Activated naive CD8-positive, alpha-beta T cell treated with anti-CD3 and anti-CD28 coated beads for 36 hours (primary cell): ENCODE results near the gene NDC1. TPM values are rescaled to one million over a fixed set of nuclear protein-coding genes. Genes with fewer than 3 reads are reported as not detected.

Experiments
- DNase-seq: peaks from one replicate; pipeline ENCODE4 v3.0.0; 2021
- H3K27ac Mint-ChIP-seq: one replicate; pipeline ENCODE4 v1.8.0; 2022; ENCODE audit warnings: mild to moderate bottlenecking, moderate library complexity, mixed read lengths
- H3K27me3 Mint-ChIP-seq: one replicate; pipeline ENCODE4 v1.8.0; 2022; ENCODE audit warnings: mild to moderate bottlenecking, mixed read lengths
- H3K36me3 Mint-ChIP-seq: one replicate; pipeline ENCODE4 v1.8.0; 2021; ENCODE audit warnings: mild to moderate bottlenecking, mixed read lengths
- H3K4me1 Mint-ChIP-seq: one replicate; pipeline ENCODE4 v1.8.0; 2021; ENCODE audit warnings: mixed read lengths
- H3K4me3 Mint-ChIP-seq: one replicate; pipeline ENCODE4 v1.8.0; 2022; ENCODE audit warnings: mild to moderate bottlenecking, moderate library complexity, mixed read lengths
- H3K9me3 Mint-ChIP-seq: one replicate; pipeline ENCODE4 v1.8.0; 2022; ENCODE audit warnings: mixed read lengths
- total RNA-seq, 2 experiments: library from RNA; stranded (reverse); gene quantifications; one replicate each; pipeline ENCODE4 v1.2.3, GENCODE V29; 2021

NDC1 gene
- total RNA-seq, 2 experiments from 2014 or later: 44.2 to 50.4 TPM

- Mint-ChIP-seq H3K9me3 (no peaks in the 10 kb centered on the region), H3K36me3 (no peaks in the 10 kb centered on the region), H3K27me3 (peaks cover 39% of the 10 kb centered on the region), H3K27ac (no peak overlapping the region), H3K4me1 (no peaks in the 10 kb centered on the region), H3K4me3 (no peak overlapping the region)
- no peak for DNase-seq
Measured at GRCh38 chr1:53733975-53734649, 104.0 kb downstream of the NDC1 start.

GRCh38 chr1:53733447-53733931 lies 104.6 kb downstream of the NDC1 start:
- Mint-ChIP-seq H3K9me3 (no peaks in the 10 kb centered on the region), H3K27ac (no peak overlapping the region), H3K27me3 (peaks cover 35% of the 10 kb centered on the region), H3K4me3 (no peak overlapping the region), H3K4me1 (no peaks in the 10 kb centered on the region), H3K36me3 (no peaks in the 10 kb centered on the region)
- no peak for DNase-seq

GRCh38 chr1:53732912-53733317 lies 105.2 kb downstream of the NDC1 start:
- no peak overlapping the region for H3K4me3 Mint-ChIP-seq
- H3K36me3 Mint-ChIP-seq: no peaks in the 10 kb centered on the region
- no peak for DNase-seq
- no peaks in the 10 kb centered on the region for H3K4me1 Mint-ChIP-seq
- H3K27ac Mint-ChIP-seq: no peak overlapping the region
- peaks cover 34% of the 10 kb centered on the region for H3K27me3 Mint-ChIP-seq
- no peaks in the 10 kb centered on the region for H3K9me3 Mint-ChIP-seq

GRCh38 chr1:53732409-53732808 lies 105.7 kb downstream of the NDC1 start:
- H3K4me1 Mint-ChIP-seq: no peaks in the 10 kb centered on the region
- DNase-seq: no peak
- no peak overlapping the region for H3K4me3 Mint-ChIP-seq
- no peaks in the 10 kb centered on the region for H3K36me3 Mint-ChIP-seq
- no peaks in the 10 kb centered on the region for H3K9me3 Mint-ChIP-seq
- no peak overlapping the region for H3K27ac Mint-ChIP-seq
- H3K27me3 Mint-ChIP-seq: peaks cover 31% of the 10 kb centered on the region

GRCh38 chr1:53731779-53732305 lies 106.3 kb downstream of the NDC1 start:
- H3K36me3 Mint-ChIP-seq: no peaks in the 10 kb centered on the region
- no peaks in the 10 kb centered on the region for H3K4me1 Mint-ChIP-seq
- H3K9me3 Mint-ChIP-seq: no peaks in the 10 kb centered on the region
- H3K27me3 Mint-ChIP-seq: peaks cover 25% of the 10 kb centered on the region
- no peak for DNase-seq
- no peak overlapping the region for H3K4me3 Mint-ChIP-seq
- no peak overlapping the region for H3K27ac Mint-ChIP-seq

DNA sequence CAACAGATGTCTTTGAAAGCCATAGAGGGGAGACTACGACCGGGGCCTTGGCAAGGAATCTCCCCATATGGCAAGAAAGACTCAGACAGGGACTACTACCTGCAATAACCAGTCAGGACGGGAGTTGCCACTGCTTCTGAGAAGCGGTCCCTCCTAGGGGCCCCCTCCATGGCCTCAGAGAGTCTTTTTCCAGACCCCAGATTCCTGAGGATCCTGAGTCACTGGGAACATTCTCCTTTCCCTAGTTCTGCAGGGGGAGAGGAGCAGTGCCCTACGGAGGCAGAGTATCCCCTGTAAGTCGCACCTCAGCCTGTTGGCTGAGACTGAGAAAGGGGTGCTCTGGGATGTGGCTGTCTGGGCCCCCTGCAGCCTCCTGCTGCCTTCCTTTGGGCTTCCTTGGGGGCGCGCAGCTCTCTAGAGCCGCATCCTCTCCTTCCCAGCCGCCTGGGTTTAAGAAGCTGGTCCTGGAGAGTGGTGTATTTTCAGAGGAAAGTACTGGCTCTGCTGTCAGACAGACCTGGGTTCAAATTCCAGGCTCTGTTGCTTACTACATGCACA lies 107.0 kb downstream of the NDC1 start:
- Mint-ChIP-seq H3K4me3 (no peak overlapping the region), H3K27ac (no peak overlapping the region), H3K9me3 (no peaks in the 10 kb centered on the region), H3K4me1 (no peaks in the 10 kb centered on the region), H3K36me3 (no peaks in the 10 kb centered on the region), H3K27me3 (peaks cover 18% of the 10 kb centered on the region)
- DNase-seq: no peak

GRCh38 chr1:53730224-53730865 lies 107.8 kb downstream of the NDC1 start:
- no peaks in the 10 kb centered on the region for H3K9me3 Mint-ChIP-seq
- H3K4me1 Mint-ChIP-seq: no peaks in the 10 kb centered on the region
- DNase-seq: no peak
- H3K27me3 Mint-ChIP-seq: peaks cover 10% of the 10 kb centered on the region
- H3K27ac Mint-ChIP-seq: no peak overlapping the region
- H3K4me3 Mint-ChIP-seq: no peak overlapping the region
- H3K36me3 Mint-ChIP-seq: no peaks in the 10 kb centered on the region

DNA sequence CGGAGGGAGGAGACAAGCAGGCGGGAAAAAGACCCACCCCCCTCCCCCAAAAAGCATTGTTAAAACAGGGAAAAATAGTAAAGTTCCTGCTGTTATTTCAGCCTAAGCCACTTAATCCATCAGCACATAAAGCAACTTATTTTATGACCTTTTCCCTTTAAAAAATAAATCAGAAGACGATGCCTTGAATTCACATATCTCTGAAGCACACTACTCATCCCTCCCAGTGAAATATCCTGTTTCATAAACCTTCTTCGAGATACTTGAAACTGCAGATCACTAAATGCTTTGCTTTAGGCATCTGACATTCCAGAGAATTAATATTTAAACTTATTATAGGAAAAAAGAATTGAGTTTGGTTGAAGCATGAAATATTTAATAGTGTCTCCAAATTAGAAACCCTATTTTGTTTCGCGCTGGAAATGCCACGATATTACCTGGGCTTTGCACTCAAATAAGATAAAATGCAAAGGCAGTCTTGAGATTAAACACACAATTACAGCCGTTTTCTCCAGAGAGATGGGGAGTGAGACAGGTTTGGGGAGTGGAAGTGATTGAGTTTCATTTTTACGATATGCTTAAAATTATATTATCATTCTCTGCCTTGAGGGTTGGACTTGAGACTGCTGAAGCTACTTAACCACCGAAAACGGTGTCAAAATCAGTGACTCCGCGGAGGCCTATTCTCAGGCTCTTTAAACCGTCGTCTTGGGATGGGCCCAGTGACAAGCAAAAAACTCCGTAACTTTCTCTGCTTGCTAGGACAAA lies 108.5 kb downstream of the NDC1 start:
- Mint-ChIP-seq H3K36me3 (no peaks in the 10 kb centered on the region), H3K4me3 (no peak overlapping the region), H3K27ac (no peak overlapping the region), H3K27me3 (peaks cover 3% of the 10 kb centered on the region), H3K4me1 (no peaks in the 10 kb centered on the region), H3K9me3 (no peaks in the 10 kb centered on the region)
- DNase-seq: no peak

- Mint-ChIP-seq H3K27me3 (no peaks in the 10 kb centered on the region), H3K4me1 (no peaks in the 10 kb centered on the region), H3K36me3 (no peaks in the 10 kb centered on the region), H3K27ac (no peak overlapping the region), H3K4me3 (no peak overlapping the region), H3K9me3 (no peaks in the 10 kb centered on the region)
- no peak for DNase-seq
Measured at GRCh38 chr1:53728702-53729455, 109.2 kb downstream of the NDC1 start.

GRCh38 chr1:53728196-53728595 lies 109.9 kb downstream of the NDC1 start:
- DNase-seq: no peak
- H3K4me1 Mint-ChIP-seq: no peaks in the 10 kb centered on the region
- H3K27me3 Mint-ChIP-seq: no peaks in the 10 kb centered on the region
- no peaks in the 10 kb centered on the region for H3K9me3 Mint-ChIP-seq
- H3K4me3 Mint-ChIP-seq: no peak overlapping the region
- no peaks in the 10 kb centered on the region for H3K36me3 Mint-ChIP-seq
- no peak overlapping the region for H3K27ac Mint-ChIP-seq

DNA sequence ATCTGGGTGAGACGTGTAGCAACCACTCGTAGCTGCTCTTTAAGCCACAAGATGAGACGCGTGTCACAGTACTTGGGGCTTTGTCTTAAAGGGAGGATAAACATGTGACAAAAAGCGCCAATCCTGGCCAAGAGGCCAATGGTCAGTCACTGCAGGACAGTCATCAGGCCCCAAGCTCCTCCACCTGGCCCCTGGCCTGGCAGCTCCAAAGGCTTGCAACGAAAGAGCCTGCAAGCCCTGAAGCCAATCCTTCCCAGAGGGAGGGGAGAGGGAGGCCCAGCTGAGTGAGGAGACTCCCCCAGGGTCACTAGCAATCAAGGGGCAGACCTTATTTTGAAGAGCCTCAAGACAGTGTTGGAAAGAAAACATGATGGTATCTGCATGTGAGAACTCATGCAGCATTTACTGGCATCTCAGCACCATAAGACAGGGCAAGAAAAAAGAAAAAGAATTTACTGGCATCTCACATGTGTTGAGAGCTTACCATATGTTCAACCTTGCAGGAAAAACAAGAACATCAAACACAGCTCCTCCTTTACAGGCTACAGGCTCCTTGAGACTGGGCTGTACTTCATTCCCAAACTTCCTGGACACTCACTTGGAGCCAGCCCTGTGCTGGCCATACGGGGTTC lies 110.5 kb downstream of the NDC1 start:
- Mint-ChIP-seq H3K4me1 (no peaks in the 10 kb centered on the region), H3K36me3 (no peaks in the 10 kb centered on the region), H3K27me3 (no peaks in the 10 kb centered on the region), H3K4me3 (no peak overlapping the region), H3K27ac (no peak overlapping the region), H3K9me3 (no peaks in the 10 kb centered on the region)
- DNase-seq: no peak

DNA sequence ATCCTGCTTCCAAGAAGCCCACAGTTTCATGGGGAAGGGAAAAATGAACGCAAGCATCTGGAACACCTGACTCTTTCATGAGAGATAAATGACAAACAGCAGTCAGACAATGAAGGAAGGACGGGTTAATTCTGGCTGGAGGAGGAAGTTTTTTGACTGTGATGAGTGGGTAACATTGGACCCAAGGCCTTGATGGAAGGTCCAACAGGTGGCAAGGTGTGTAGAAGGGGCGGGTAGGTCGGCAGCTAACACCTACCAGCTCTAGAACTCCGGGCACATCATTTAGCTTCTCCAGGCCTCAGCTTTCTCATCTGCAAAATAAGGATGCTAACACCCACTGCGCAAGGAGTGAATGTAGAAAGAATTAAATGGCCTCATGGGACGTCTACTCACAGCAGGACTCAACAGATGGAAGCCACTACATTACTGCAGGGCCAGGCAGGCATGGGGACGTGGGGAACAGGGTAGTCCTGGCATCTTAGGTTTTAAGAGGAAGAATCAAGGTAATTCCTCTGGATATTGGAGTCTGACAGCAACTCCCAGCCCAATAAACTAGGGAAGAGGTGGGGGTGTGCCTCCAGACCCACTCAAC lies 112.0 kb downstream of the NDC1 start:
- Mint-ChIP-seq H3K4me1 (no peaks in the 10 kb centered on the region), H3K27ac (no peak overlapping the region), H3K27me3 (no peaks in the 10 kb centered on the region), H3K36me3 (no peaks in the 10 kb centered on the region), H3K9me3 (no peaks in the 10 kb centered on the region), H3K4me3 (no peak overlapping the region)
- no peak for DNase-seq

GRCh38 chr1:53725238-53725689 lies 112.8 kb downstream of the NDC1 start:
- H3K9me3 Mint-ChIP-seq: no peaks in the 10 kb centered on the region
- H3K4me3 Mint-ChIP-seq: no peak overlapping the region
- no peak overlapping the region for H3K27ac Mint-ChIP-seq
- no peaks in the 10 kb centered on the region for H3K4me1 Mint-ChIP-seq
- DNase-seq: no peak
- H3K27me3 Mint-ChIP-seq: no peaks in the 10 kb centered on the region
- no peaks in the 10 kb centered on the region for H3K36me3 Mint-ChIP-seq

DNA sequence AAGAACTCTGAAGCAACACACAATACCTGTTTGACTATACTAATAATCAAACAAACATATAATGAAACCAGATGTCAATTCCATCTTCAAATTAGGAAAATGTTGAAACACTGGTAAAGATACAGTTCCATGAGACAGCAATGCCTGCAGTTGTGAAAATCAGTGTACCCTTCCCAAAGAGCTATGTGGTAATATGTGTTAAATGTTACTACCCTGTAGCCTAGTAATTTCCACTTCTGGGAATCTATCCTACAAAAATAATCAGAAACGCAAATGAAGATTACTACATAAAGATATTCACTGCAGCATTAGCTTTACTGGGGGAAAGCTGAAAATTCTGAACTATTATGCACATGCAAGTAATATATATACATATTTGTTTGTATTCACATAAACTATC lies 116.1 kb downstream of the NDC1 start:
- DNase-seq: no peak
- Mint-ChIP-seq H3K27ac (no peak overlapping the region), H3K4me3 (no peak overlapping the region), H3K9me3 (no peaks in the 10 kb centered on the region), H3K27me3 (no peaks in the 10 kb centered on the region), H3K4me1 (no peaks in the 10 kb centered on the region), H3K36me3 (no peaks in the 10 kb centered on the region)
